ENCODE measurements around the gene TMEM203.
A peak's percentile ranks its signal among the peaks of the same experiment; 100 is the strongest.

Gene TMEM203

GRCh38 chr9:137187386-137187785, 18.1 kb downstream of the TMEM203 start:
- Histone ChIP-seq H3K27ac (no peak overlapping the region), H3K4me3 (peak overlapping the region; percentile 93)
- DNase-seq (ENCODE audit: low spot score): no peak
- TF ChIP-seq CTCF (IDR thresholded peaks at IDR 0.05): no peak

GRCh38 chr9:137186385-137186784, 19.1 kb downstream of the TMEM203 start:
- no peak for TF ChIP-seq CTCF (IDR thresholded peaks at IDR 0.05)
- Histone ChIP-seq H3K27ac (no peak overlapping the region), H3K4me3 (peak overlapping the region; percentile 93)
- DNase-seq (ENCODE audit: low spot score): no peak

GRCh38 chr9:137185921-137186320, 19.5 kb downstream of the TMEM203 start:
- no peak overlapping the region for H3K27ac ChIP-seq
- no peak for TF ChIP-seq CTCF (IDR thresholded peaks at IDR 0.05)
- no peak overlapping the region for H3K4me3 ChIP-seq
- DNase-seq (ENCODE audit: low spot score): no peak

GRCh38 chr9:137184881-137185660, 20.4 kb downstream of the TMEM203 start:
- H3K4me3 ChIP-seq: no peak overlapping the region
- no peak overlapping the region for H3K27ac ChIP-seq
- no peak for DNase-seq (ENCODE audit: low spot score)
- no peak for TF ChIP-seq CTCF (IDR thresholded peaks at IDR 0.05)

- Histone ChIP-seq H3K4me3 (no peak overlapping the region), H3K27ac (no peak overlapping the region)
- TF ChIP-seq CTCF (IDR thresholded peaks at IDR 0.05): no peak
- DNase-seq (ENCODE audit: low spot score): no peak
These were observed 21.4 kb downstream of the TMEM203 start for GRCh38 chr9:137183980-137184595.

- no peak for TF ChIP-seq CTCF (IDR thresholded peaks at IDR 0.05)
- H3K4me3 ChIP-seq: no peak overlapping the region
These were observed 22.6 kb downstream of the TMEM203 start for GRCh38 chr9:137182836-137183235.

GRCh38 chr9:137181680-137182079, 23.8 kb downstream of the TMEM203 start:
- no peak for DNase-seq (ENCODE audit: low spot score)
- Histone ChIP-seq H3K27ac (no peak overlapping the region), H3K4me3 (no peak overlapping the region)
- no peak for TF ChIP-seq CTCF (IDR thresholded peaks at IDR 0.05)

More at GRCh38 chr9:137182836-137183235, 22.6 kb downstream of the TMEM203 start:
- H3K27ac ChIP-seq: no peak overlapping the region
- no peak for DNase-seq (ENCODE audit: low spot score)

Measured in coronary artery (tissue), 2 donors.